ENCODE results near the gene KCTD16.

- TF ChIP-seq MZF1 (tag by site-specific recombination; IDR thresholded peaks at IDR 0.05; ENCODE audit: borderline replicate concordance) = no peak
- TF ChIP-seq, protein P1, sequence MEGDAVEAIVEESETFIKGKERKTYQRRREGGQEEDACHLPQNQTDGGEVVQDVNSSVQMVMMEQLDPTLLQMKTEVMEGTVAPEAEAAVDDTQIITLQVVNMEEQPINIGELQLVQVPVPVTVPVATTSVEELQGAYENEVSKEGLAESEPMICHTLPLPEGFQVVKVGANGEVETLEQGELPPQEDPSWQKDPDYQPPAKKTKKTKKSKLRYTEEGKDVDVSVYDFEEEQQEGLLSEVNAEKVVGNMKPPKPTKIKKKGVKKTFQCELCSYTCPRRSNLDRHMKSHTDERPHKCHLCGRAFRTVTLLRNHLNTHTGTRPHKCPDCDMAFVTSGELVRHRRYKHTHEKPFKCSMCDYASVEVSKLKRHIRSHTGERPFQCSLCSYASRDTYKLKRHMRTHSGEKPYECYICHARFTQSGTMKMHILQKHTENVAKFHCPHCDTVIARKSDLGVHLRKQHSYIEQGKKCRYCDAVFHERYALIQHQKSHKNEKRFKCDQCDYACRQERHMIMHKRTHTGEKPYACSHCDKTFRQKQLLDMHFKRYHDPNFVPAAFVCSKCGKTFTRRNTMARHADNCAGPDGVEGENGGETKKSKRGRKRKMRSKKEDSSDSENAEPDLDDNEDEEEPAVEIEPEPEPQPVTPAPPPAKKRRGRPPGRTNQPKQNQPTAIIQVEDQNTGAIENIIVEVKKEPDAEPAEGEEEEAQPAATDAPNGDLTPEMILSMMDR (tag by site-specific recombination; IDR thresholded peaks at IDR 0.05) = no peak
- TF ChIP-seq, protein P2, sequence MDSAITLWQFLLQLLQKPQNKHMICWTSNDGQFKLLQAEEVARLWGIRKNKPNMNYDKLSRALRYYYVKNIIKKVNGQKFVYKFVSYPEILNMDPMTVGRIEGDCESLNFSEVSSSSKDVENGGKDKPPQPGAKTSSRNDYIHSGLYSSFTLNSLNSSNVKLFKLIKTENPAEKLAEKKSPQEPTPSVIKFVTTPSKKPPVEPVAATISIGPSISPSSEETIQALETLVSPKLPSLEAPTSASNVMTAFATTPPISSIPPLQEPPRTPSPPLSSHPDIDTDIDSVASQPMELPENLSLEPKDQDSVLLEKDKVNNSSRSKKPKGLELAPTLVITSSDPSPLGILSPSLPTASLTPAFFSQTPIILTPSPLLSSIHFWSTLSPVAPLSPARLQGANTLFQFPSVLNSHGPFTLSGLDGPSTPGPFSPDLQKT (IDR thresholded peaks at IDR 0.05; ENCODE audit: borderline replicate concordance, low read depth, low read length) = no peak
- no peak for TF ChIP-seq ZSCAN4 (tag by site-specific recombination; IDR thresholded peaks at IDR 0.05)
- no peak for TF ChIP-seq ZNF274 (IDR thresholded peaks at IDR 0.05; ENCODE audit: low read length)
- no peak for TF ChIP-seq ZNF274 (tag by site-specific recombination; IDR thresholded peaks at IDR 0.05; ENCODE audit: borderline replicate concordance)
- TF ChIP-seq, protein P3, sequence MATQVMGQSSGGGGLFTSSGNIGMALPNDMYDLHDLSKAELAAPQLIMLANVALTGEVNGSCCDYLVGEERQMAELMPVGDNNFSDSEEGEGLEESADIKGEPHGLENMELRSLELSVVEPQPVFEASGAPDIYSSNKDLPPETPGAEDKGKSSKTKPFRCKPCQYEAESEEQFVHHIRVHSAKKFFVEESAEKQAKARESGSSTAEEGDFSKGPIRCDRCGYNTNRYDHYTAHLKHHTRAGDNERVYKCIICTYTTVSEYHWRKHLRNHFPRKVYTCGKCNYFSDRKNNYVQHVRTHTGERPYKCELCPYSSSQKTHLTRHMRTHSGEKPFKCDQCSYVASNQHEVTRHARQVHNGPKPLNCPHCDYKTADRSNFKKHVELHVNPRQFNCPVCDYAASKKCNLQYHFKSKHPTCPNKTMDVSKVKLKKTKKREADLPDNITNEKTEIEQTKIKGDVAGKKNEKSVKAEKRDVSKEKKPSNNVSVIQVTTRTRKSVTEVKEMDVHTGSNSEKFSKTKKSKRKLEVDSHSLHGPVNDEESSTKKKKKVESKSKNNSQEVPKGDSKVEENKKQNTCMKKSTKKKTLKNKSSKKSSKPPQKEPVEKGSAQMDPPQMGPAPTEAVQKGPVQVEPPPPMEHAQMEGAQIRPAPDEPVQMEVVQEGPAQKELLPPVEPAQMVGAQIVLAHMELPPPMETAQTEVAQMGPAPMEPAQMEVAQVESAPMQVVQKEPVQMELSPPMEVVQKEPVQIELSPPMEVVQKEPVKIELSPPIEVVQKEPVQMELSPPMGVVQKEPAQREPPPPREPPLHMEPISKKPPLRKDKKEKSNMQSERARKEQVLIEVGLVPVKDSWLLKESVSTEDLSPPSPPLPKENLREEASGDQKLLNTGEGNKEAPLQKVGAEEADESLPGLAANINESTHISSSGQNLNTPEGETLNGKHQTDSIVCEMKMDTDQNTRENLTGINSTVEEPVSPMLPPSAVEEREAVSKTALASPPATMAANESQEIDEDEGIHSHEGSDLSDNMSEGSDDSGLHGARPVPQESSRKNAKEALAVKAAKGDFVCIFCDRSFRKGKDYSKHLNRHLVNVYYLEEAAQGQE (tag by site-specific recombination; IDR thresholded peaks at IDR 0.05) = no peak
- no peak for TF ChIP-seq ZNF561 (tag by site-specific recombination; IDR thresholded peaks at IDR 0.05; ENCODE audit: borderline replicate concordance)
- no peak for TF ChIP-seq ZBTB48 (tag by site-specific recombination; IDR thresholded peaks at IDR 0.05)
- no peak for TF ChIP-seq ZBTB6 (tag by site-specific recombination; IDR thresholded peaks at IDR 0.05)
- TF ChIP-seq ZNF48 (tag by site-specific recombination; IDR thresholded peaks at IDR 0.05) = no peak
- no peak for TF ChIP-seq ZBTB17 (tag by site-specific recombination; IDR thresholded peaks at IDR 0.05)
- TF ChIP-seq ZEB2 (tag by site-specific recombination; IDR thresholded peaks at IDR 0.05) = no peak
- TF ChIP-seq, protein P4, sequence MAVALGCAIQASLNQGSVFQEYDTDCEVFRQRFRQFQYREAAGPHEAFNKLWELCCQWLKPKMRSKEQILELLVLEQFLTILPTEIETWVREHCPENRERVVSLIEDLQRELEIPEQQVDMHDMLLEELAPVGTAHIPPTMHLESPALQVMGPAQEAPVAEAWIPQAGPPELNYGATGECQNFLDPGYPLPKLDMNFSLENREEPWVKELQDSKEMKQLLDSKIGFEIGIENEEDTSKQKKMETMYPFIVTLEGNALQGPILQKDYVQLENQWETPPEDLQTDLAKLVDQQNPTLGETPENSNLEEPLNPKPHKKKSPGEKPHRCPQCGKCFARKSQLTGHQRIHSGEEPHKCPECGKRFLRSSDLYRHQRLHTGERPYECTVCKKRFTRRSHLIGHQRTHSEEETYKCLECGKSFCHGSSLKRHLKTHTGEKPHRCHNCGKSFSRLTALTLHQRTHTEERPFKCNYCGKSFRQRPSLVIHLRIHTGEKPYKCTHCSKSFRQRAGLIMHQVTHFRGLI (tag by site-specific recombination; IDR thresholded peaks at IDR 0.05) = no peak
These were observed 137.5 kb downstream of the KCTD16 start for GRCh38 chr5:144308174-144308573.
